GM19372 (cell line): ENCODE results near the gene ZP2.
"Not testable (repeated sequence)": the region's sequence is repeated elsewhere in the genome, so short reads cannot be mapped to it uniquely, and the experiment has no call there.

ENCODE experiments used
- ATAC-seq: cut with Tn5 transposase; IDR thresholded peaks from one replicate; pipeline ENCODE4 v1.9.1; 2021; ENCODE audit warnings: mild to moderate bottlenecking, low read depth, moderate library complexity; ENCODE audit not compliant: unreplicated experiment

The ZP2 gene

DNA sequence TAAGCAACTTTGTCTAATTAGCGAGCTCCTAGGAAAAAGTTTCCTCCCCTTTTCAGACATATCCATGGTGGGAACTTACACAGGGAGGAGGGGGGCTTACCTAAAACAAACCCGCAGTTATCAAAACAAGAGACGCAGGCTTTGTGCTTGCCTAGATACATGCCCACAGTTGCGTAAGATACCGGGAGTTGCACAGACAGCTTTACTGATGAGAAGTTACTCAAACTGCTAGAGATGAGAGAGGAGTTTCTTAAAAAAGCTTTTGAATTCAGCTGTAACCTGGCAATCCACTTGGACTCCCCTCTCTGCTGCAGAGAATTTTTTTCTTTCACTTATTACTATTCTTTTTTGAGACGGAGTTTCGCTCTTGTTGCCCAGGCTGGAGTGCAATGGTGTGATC lies 6.8 kb upstream of the ZP2 start:
- no peak for ATAC-seq

DNA sequence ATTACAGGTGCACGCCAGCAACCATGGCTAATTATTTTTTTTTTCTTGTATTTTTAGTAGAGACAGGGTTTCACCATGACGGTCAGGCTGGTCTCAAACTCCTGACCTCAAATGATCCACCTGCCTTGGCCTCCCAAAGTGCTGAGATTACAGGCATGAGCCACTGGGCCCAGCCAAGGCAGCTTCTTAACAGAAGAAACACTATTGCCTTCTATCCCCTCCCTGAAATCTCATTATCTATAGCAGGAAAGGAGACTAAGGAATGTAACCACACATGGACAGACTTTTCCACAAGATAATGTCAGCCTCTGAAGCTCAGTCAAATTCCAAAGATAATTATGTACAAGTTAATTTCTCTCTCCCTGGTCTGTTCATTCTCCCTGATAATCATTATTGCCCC lies 5.7 kb upstream of the ZP2 start:
- ATAC-seq: no peak

DNA sequence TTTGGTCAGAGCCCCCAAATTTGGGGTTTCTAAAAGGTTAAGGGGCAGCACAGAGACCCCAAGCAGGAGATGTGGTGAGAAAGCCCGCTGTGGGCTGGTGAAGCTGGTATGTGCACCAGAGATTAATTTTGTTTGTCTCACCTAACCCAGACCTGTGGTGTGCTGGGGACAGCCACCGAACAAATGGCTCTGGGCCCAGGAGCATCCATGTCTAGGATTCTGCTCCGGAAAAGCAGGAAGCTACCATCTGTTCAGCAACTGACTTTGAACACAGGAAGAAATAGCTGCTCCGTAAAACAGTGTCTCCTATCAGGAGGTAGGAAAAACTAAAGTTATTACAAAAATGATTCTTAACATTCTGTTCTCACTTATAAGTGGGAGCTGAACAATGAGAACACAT lies 2.7 kb upstream of the ZP2 start:
- ATAC-seq: no peak

DNA sequence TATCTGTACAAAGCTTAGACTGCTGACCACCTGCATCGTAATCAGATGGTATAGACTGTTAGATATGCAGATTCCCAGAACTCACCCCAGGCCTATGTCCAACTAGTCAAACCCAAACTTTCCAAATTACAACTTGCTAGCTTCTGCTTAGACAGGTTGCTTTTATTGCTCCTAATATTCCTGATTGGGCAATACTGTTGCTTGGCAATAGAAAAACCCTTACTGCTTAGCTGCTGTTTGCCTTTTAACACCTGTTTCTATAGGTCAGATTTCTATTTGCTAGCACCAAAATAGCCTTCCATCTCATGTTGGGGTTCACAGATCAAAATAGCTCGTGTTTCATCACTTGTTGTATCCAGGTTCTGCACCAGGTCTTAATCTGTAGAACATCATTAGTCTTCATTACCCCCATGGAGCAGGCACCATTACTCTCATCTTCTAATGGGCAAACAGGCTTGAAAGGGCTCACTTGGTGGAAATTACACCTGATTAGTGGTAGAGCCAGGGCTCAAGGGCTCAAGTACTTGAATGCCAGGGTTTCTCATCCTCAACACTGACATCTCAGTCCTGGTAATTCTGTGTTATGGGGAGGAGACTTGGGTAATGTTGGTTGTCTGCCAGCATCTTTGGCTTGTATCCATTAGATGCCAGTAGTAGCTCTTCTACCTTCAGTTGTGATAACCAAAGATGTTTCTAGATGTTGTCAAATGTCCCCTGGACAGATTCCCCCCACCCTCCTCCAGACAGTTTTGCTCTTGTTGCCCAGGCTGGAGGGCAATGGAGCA lies 2.7 kb downstream of the ZP2 start:
- ATAC-seq: no peak

DNA sequence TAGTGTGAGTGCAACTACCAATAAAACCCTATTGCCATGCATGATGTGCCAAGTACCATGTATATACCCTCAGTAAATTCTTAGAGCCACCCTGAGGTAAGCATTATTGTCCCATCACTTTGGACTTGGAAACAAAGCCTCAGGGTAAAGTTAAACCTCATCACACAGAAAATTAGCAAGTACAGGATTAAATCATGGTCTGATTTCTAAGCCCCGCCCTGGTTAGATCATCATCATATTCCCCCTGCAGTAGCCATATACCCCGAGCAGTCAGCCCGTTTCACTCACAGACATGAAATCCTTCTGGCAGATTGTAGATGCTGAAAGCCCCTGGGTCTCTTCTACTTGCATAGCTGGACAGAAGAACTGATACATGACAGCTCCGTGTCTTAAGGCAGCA lies 4.8 kb downstream of the ZP2 start:
- ATAC-seq: no peak

DNA sequence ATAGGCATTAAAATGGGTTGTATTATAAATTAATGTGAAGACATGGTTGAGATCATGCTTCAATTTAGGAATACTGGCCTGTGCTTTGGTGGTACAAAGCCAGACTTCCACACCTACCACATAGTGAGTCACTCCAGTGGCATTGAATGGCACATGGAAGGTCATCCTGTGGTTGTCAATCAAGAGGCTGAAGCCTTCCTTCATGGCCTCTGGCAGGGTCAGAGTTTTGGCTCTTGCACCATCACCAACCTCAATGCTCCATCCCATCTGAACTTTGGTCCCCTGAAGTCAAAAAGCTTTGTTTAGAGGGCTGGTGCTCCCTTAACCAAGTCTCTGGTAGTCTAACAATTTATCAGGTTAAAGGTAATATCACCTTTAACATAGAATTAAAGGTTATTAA lies 6.1 kb downstream of the ZP2 start:
- ATAC-seq: no peak

DNA sequence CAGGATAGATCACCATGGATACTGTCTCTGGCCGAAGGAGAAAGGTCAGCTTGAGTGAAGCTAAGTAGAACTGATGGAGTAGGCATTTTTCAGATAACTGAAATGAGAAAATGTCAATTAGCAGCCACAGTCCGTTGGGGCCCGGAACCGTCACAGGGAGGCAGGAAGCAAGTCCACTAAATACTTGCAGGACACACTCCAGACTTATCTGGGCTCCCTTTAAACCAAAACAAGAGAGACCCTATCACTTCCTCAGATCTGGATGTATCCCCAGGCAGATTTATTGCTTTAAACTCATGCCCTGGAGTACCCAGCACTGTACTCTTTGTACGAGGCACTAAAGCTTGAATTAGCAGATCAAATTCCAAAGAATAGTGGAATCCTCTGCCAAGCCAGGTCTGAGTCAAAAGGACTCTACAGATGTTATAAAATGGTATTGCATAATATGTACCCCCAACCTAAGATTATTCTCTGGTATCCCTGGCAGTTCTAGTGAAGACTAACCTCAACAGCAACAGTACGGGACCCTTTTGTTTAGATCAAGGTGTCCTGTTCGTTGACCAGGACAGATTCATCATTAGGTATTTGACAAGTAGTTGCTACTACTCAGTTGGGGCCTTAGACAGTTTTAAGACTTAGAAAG lies 8.1 kb downstream of the ZP2 start:
- ATAC-seq: no peak

DNA sequence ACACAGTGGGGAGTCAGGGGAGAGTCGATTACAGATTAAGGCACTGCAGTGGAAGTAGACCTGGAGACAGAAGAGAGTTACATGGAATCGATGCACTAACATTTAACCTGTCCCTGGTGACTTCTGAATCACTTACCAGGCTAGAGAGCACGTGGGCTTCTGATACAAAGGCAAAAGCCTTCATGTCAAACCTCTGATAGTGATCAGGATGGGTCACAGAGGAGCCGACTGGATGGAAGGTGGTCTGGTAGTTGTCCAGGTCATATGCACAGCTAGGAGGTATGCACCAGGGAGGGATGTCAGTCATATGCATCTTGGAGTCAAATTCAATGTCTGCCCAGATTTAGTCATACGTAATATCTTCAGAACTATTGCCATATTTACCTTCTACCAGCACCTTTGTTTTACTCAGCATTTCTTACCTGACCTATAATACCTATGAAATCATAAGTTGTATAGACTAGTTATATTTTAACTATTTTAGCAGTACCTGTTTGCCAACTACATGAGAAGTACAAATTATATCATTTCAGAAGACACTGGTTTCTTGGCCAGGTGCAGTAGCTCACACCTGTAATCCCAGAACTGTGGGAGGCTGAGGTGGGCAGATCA lies 11.7 kb downstream of the ZP2 start:
- no peak for ATAC-seq

DNA sequence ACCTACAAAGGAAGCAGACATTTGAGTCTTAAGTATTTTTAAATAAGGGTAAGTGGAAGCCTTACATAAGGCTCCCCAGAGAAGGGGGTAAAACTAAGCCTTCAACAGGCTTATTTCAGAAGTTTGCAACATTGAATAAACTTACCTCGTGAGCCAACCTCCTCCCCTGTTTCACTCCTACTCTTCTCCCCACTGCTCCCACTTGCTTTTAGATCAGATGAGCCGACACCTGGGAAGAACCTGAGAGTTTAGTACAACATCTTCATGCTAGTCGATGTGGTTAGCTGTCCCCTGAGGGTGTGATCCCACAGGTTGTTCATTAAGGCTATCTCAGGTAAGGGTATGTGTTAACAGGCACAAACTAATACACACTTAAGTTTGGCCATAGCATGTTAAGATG lies 13.8 kb downstream of the ZP2 start:
- no peak for ATAC-seq

DNA sequence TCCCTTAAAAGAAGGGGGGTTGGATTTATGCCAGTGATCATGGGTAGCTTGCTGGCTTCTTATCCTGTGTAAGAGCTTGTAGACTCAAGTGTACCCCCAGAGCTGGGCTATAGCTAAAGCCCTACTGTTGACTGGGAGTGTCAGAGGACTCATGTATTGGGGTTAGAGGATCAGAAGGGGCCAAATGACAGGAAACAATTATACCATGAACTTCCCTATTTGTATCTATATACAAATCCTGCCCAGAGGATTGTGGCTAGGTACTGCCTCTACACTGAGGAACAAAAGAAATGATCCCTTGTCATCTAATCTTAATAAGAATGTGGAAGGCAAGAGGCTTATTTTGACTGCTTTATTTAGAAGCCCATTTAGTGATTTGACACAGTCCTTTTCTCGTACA lies 14.3 kb downstream of the ZP2 start:
- no peak for ATAC-seq

DNA sequence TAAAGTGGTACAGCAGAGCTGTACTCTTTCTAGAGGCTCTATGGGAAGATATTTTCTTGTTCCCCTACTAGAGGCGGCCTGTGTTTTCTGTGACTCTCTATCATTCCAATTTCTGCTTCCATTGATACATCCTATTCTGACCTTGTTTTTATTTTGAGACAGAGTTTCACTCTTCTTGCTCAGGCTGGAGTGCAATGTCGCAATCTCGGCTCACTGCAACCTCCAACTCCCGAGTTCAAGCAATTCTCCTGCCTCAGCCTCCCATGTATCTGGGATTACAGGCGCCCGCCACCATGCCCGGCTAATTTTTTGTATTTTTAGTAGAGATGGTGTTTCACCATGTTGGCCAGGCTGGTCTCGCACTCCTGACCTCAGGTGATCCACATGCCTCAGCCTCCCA lies 16.0 kb downstream of the ZP2 start:
- not testable (repeated sequence) for ATAC-seq

DNA sequence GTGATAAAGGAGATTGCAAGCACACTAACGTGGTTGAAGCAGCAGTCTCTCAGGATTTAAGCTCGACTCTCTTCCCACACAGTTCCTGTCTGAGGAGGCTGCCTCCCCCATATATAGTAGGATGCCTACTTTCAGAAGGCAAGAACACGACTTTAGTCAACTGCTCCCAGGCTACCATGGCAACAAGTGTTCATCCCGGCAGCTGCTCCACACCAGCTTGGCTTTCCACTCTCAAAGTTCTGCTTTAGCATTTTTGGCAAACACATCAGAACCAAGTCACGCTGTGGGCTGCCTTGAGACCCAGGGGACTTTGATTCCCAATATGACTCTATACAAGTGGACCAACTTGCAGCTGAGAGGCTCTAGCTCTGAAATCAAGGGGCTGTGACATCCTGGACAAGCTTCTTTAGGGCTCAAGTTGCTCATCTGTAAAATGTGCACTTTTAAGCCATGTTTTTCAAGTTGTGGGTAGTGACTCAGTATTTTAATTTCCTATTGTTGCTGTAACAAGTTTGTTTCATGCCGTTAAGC lies 16.5 kb downstream of the ZP2 start:
- ATAC-seq: no peak

DNA sequence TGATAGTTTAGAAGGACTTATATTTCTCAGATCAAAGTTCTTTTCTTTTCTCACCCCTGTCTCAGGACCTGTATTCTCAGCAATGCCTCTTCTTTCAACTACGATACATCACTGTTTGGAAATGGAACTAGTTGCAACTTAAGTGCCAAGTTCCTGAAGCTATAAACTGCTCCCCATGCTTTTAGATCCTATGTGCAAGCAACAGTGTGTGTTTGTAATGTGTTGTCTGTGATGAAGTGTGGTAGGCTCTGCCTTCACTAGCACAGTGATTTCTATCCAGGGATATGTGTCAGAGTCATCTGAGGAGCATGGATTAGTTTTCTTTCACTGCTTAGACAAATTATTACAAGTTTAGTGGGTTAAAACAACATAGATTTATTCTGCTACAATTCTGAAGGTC lies 18.4 kb downstream of the ZP2 start:
- no peak for ATAC-seq

DNA sequence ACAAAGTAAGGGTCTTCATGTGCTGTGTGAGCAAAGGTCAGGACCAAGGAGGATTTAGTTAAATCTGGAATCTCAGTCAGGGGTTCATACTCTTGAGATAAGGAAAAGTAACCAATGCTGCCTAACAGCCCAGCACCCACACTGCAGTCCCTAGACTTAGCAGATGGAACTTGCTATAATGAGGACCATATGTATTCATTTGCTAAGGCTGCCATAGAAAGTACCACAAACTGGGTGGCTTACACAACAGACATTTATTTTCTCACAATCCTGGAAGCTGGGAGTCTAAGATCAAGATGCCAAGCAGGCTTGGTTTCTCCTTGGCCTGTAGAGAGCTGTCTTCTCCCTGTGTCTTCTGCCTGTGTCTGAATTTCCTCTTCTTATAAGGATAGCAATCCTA lies 20.8 kb downstream of the ZP2 start:
- ATAC-seq: no peak

DNA sequence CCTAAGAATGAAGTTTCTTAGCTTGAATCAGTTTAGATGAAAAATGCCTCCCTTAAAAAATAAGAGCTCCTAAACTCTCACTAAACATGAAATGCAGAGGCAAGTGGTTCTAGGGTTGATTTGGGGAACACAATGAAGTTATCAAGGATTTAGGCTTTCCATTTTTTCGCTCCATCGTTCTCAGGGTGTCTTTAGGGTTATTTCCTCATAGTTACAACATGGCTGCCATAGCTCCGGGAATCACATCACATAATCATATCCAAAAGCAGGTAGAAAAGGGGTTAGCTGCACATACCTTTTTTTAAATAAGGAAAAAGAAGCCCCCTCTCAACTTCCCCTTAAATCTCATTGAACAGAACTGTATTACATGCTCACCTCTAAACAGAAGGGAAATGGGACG lies 21.4 kb downstream of the ZP2 start:
- ATAC-seq: no peak

DNA sequence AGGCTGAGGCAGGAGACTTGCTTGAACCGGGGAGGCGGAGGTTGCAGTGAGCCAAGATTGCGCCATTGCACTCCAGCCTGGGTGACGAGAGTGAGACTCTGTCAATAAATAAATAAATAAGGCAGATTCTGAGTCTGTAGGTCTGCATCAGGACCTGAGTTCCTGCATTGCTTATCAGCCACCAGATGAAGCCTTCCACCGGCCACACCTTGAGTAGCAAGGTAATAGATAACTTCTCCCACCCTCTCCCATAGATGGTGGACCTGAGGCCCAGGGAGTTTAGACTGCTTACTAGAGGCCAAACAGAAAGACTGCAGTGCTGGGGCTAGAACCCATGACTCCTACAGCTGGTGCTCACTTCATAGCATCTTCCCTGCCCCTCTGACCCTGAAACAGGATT lies 22.1 kb downstream of the ZP2 start:
- no peak for ATAC-seq

DNA sequence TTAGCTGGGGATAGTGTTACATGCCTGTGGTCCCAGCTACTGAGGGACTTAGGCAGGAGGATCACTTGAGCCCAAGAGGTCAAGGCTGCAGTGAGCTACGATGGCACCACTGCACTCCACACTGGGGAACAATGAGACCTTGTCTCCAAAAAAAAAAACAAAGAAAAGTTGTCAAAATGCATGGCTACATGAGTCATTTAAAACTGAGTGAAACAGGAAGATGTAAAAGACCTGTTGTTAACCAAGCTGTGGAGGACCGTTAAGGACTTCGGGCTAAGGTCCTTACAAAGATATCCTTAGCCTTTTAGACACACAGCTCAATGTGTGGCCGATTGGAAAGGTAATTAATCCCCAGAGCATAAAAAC lies 25.1 kb downstream of the ZP2 start:
- no peak for ATAC-seq

DNA sequence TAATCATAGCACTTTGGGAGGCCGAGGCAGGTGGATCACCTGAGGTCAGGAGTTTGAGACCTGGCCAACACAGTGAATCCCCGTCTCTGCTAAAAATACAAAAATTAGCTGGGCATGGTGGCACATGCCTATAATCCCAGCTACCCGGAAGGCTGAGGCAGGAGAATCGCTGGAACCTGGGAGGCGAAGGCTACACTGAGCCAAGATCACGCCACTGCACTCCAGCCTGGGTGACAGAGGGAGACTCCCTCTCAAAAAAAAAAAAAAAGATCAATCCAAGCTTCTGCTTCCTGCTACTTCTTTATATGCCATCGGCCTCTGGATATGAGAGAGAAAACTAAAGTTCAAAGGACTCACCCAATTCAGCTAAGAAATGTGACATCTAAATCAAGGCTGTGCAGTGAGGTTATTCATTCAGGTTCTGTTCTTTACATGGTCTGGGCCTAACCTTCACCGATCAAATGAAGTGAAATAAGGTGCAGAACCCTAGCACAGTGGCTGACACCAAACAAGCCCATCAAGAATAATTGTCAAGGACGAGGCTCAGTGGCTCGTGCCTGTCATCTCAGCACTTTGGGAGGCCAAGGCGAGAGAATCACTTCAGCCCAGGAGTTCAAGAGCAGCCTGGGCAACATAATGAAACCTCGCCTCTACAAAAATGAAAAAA lies 25.6 kb downstream of the ZP2 start:
- ATAC-seq: no peak

DNA sequence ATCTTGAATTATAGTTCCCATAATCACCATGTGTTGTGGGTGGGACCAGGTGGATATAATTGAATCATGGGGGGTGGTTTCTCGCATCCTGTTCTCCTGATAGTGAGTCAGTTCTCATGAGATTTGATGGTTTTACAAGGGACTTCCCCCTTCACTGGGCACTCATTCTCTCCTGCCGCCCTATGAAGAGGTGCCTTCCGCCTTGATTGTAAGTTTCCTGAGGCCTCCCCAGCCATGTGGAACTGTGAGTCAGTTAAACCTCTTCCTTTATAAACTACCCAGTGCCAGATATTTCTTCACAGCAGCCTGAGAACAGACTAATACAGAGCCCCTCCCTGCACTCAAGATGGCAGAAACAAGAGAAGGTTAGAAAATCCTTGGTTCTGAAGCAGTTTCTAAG lies 26.5 kb downstream of the ZP2 start:
- no peak for ATAC-seq

DNA sequence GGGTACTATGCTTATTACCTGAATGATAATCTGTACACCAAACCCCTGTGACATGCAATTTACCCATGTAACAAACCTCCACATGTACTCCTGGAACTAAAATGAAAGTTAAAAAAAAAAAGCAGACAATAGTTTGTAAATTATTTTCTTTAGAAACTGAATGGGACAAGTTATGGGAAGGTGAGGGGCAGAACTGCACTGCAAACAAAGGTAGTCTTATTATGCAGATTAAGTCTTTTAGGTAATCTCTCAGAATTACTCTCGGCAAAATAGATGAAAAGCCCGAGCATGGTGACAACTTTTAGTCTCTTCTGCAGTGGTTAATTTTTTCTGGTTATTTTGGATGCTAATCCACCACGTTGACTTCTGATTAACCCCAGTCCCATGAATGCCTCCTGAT lies 27.4 kb downstream of the ZP2 start:
- no peak for ATAC-seq

DNA sequence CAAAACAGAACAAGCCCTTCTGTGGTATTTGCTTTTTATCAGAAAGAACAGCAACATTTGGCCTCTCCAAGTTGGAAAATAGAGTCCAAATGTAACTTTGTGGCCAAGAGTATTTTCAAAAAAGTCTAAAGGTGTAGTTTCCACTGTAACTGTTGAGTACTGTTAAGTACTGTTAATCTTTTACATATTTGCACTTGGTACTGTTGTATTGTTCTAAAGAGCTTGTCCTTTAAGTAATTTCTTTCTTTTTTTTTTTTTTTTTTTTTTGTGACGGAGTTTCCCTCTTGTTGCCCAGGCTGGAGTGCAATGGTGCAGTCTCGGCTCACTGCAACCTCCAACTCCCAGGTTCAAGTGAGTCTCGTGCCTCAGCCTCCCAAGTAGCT lies 31.4 kb downstream of the ZP2 start:
- no peak for ATAC-seq
